Measurements from ENCODE around the gene PITPNC1.

Gene PITPNC1

GRCh38 chr17:67557921-67558320, 180.8 kb downstream of the PITPNC1 start:
- Histone ChIP-seq H3K79me2 (no peaks in the 10 kb centered on the region), H3K27me3 (ENCODE audit: control insufficient read depth, insufficient read depth, low read length) (no peaks in the 10 kb centered on the region), H3K27ac (no peak overlapping the region), H3K4me2 (ENCODE audit: low read length) (no peak overlapping the region), H3K4me1 (no peaks in the 10 kb centered on the region), H2AFZ (no peak overlapping the region), H3K9me3 (ENCODE audit: control insufficient read depth, low read length) (no peaks in the 10 kb centered on the region), H3K4me3 (ENCODE audit: low read depth, low read length) (no peak overlapping the region), H3K36me3 (ENCODE audit: control insufficient read depth, insufficient read depth, low read length) (no peaks in the 10 kb centered on the region), H3K9ac (no peak overlapping the region)
- TF ChIP-seq, protein P1, sequence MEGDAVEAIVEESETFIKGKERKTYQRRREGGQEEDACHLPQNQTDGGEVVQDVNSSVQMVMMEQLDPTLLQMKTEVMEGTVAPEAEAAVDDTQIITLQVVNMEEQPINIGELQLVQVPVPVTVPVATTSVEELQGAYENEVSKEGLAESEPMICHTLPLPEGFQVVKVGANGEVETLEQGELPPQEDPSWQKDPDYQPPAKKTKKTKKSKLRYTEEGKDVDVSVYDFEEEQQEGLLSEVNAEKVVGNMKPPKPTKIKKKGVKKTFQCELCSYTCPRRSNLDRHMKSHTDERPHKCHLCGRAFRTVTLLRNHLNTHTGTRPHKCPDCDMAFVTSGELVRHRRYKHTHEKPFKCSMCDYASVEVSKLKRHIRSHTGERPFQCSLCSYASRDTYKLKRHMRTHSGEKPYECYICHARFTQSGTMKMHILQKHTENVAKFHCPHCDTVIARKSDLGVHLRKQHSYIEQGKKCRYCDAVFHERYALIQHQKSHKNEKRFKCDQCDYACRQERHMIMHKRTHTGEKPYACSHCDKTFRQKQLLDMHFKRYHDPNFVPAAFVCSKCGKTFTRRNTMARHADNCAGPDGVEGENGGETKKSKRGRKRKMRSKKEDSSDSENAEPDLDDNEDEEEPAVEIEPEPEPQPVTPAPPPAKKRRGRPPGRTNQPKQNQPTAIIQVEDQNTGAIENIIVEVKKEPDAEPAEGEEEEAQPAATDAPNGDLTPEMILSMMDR (IDR thresholded peaks at IDR 0.05): no peak

- Histone ChIP-seq H3K36me3 (ENCODE audit: control insufficient read depth, insufficient read depth, low read length) (no peaks in the 10 kb centered on the region), H3K79me2 (no peaks in the 10 kb centered on the region), H3K4me2 (ENCODE audit: low read length) (no peak overlapping the region), H2AFZ (no peak overlapping the region), H3K4me1 (no peaks in the 10 kb centered on the region), H3K27ac (no peak overlapping the region), H3K4me3 (ENCODE audit: low read depth, low read length) (no peak overlapping the region), H3K27me3 (ENCODE audit: control insufficient read depth, insufficient read depth, low read length) (no peaks in the 10 kb centered on the region), H3K9ac (no peak overlapping the region), H3K9me3 (ENCODE audit: control insufficient read depth, low read length) (no peaks in the 10 kb centered on the region)
- TF ChIP-seq, protein P1 (IDR thresholded peaks at IDR 0.05): no peak
These were observed 181.8 kb downstream of the PITPNC1 start for GRCh38 chr17:67558740-67559380.

DNA sequence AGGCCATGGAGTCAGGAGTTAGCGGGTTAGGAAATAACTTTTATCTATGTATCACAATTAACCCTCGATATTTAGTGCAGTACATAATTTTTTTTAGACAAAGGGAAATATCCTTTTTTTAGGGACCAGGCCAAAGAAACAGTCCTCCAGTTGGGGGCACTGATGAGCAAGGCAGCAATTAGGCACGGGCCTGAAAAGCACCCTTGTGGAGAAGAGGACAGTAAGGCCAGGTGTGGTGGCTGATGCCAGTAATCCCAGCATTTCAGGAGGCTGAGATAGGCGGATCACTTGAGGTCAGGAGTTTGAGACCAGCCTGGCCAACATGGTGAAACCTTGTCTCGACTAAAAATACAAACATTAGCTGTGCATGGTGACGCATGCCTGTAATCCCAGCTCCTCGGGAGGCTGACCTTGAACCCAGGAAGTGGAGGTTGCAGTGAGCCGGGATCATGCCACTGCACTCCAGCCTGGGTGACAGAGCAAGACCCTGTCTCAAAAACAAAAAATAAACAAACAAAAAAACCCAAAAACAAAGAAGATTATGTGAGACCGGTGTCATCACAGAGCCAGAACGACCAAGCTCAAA, 182.4 kb downstream of the PITPNC1 start:
- no peaks in the 10 kb centered on the region for H3K27me3 ChIP-seq (ENCODE audit: control insufficient read depth, insufficient read depth, low read length)
- TF ChIP-seq, protein P1 (IDR thresholded peaks at IDR 0.05): peak; percentile 30

DNA sequence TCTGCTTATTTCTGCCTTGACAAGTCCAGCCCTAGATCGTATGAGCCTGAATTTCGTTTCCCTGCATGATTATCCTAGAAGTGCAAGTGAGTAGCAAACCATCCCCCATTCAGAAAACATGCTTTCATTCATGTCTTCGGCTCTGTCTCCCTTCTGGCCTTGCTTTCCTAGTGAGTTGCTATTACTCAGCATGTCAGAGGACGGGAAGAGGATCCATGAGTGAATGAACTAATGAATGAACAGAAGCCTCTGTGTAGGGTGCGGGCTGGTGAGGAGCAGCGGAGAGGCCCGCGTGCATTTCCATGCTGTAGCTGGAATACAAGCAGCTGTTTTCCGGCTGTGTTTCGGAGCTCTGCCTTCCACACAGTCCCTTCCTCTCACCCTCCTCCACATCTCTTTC, 184.9 kb downstream of the PITPNC1 start:
- Histone ChIP-seq H3K27ac (no peak overlapping the region), H3K9ac (no peak overlapping the region), H3K4me1 (no peaks in the 10 kb centered on the region), H3K9me3 (ENCODE audit: control insufficient read depth, low read length) (no peaks in the 10 kb centered on the region), H3K27me3 (ENCODE audit: control insufficient read depth, insufficient read depth, low read length) (no peaks in the 10 kb centered on the region), H3K36me3 (ENCODE audit: control insufficient read depth, insufficient read depth, low read length) (no peaks in the 10 kb centered on the region), H3K79me2 (no peaks in the 10 kb centered on the region), H3K4me3 (ENCODE audit: low read depth, low read length) (no peak overlapping the region), H2AFZ (no peak overlapping the region), H3K4me2 (ENCODE audit: low read length) (no peak overlapping the region)
- TF ChIP-seq, protein P1 (IDR thresholded peaks at IDR 0.05): no peak

More for the DNA sequence above, 182.4 kb downstream of the PITPNC1 start:
- Histone ChIP-seq H3K27ac (no peak overlapping the region), H3K4me1 (no peaks in the 10 kb centered on the region), H3K4me2 (ENCODE audit: low read length) (no peak overlapping the region), H3K9me3 (ENCODE audit: control insufficient read depth, low read length) (no peaks in the 10 kb centered on the region), H3K79me2 (no peaks in the 10 kb centered on the region), H2AFZ (no peak overlapping the region), H3K4me3 (ENCODE audit: low read depth, low read length) (no peak overlapping the region), H3K36me3 (ENCODE audit: control insufficient read depth, insufficient read depth, low read length) (no peaks in the 10 kb centered on the region), H3K9ac (no peak overlapping the region)
